ENCODE data around the gene ASF1B. TPM values are rescaled to one million over a fixed set of nuclear protein-coding genes. Genes with fewer than 3 reads are reported as not detected.

Gene ASF1B
- total RNA-seq, 6 experiments from 2014 or later: 11.0 to 22.8 (median 18.6) TPM

DNA sequence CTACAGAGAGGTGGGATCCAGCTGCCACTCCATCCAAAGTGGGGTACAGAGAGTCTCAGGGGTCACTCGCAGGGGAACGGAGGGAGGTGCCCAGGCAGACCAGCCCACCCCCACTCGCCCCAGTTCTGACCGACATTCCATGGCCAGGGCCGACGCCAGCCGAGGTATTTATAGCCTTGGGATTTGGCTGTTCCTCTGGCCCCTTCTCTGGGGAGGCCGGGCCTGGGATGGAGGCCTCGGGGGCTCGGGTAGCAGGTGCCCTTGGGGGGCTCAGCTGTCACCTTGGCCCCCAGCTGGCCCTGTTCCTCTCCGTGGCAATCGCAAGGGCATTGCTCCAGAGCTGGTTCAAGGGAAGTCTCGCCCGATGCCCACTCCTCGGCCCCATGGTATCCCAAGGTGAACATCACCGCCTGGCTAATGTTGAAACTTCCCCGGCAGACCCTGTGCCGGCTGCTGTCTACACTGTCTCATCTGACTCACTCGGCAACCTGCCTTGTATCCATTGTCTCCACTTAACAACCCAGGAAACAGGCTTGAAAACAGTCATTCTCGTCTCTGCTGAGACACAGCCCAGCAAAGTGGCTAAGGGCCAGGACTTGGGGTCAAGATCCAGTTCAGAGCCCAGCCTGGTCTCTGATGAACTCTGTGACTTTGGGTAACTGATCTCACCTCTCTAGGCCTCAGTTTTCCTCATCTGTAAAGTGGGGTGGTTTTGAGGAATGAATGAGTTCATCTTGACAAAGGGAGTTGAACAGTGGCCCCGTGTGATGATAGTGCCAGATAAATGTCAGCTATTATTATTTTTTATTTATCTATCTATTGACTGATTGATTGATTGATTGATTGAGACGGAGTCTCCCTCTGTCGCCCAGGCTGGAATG, 28.6 kb downstream of the ASF1B start:
- H3K27me3 Mint-ChIP-seq (ENCODE audit: insufficient read depth): no peaks in the 10 kb centered on the region; the same call in 1 of the 2 replicates
- H3K4me1 Mint-ChIP-seq (ENCODE audit: low read depth): peaks cover 3% of the 10 kb centered on the region
- no peak overlapping the region for H3K4me3 Mint-ChIP-seq
- H3K36me3 Mint-ChIP-seq (ENCODE audit: low read depth): peaks cover 4% of the 10 kb centered on the region; the same call in 1 of the 2 replicates
- DNase-seq: no peak
- TF ChIP-seq, protein P1, sequence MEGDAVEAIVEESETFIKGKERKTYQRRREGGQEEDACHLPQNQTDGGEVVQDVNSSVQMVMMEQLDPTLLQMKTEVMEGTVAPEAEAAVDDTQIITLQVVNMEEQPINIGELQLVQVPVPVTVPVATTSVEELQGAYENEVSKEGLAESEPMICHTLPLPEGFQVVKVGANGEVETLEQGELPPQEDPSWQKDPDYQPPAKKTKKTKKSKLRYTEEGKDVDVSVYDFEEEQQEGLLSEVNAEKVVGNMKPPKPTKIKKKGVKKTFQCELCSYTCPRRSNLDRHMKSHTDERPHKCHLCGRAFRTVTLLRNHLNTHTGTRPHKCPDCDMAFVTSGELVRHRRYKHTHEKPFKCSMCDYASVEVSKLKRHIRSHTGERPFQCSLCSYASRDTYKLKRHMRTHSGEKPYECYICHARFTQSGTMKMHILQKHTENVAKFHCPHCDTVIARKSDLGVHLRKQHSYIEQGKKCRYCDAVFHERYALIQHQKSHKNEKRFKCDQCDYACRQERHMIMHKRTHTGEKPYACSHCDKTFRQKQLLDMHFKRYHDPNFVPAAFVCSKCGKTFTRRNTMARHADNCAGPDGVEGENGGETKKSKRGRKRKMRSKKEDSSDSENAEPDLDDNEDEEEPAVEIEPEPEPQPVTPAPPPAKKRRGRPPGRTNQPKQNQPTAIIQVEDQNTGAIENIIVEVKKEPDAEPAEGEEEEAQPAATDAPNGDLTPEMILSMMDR (IDR thresholded peaks at IDR 0.05): no peak
- H3K27ac Mint-ChIP-seq: peak overlapping the region; percentile 64; the same call in 1 of the 2 replicates
- H3K9me3 Mint-ChIP-seq: no peaks in the 10 kb centered on the region

DNA sequence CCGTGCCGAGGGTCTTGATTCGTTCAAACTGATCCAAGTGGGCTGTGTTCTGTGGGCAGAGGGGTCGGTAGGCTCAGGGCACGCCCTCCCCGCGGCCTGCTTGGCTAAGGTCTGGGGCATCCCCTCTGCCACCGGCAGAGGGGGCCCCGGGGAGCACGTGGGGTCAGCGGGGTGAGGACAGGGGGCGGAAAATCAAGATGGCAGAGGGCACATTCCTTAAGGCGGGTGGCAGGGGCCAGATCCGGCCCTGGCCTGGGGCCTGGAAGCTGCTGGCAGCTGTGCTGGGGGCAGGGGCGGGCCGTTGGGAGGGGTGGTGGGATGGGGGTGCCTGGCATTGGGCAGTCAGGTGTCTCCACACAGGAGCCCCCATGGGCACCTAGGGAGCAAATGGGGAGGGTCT, 29.5 kb downstream of the ASF1B start:
- Mint-ChIP-seq H3K4me3 (no peak overlapping the region), H3K36me3 (ENCODE audit: low read depth) (peaks cover 4% of the 10 kb centered on the region; the same call in 1 of the 2 replicates), H3K4me1 (ENCODE audit: low read depth) (no peaks in the 10 kb centered on the region), H3K27me3 (ENCODE audit: insufficient read depth) (no peaks in the 10 kb centered on the region; the same call in 1 of the 2 replicates), H3K27ac (no peak overlapping the region), H3K9me3 (no peaks in the 10 kb centered on the region)
- DNase-seq: no peak
- TF ChIP-seq, protein P1 (IDR thresholded peaks at IDR 0.05): no peak

DNA sequence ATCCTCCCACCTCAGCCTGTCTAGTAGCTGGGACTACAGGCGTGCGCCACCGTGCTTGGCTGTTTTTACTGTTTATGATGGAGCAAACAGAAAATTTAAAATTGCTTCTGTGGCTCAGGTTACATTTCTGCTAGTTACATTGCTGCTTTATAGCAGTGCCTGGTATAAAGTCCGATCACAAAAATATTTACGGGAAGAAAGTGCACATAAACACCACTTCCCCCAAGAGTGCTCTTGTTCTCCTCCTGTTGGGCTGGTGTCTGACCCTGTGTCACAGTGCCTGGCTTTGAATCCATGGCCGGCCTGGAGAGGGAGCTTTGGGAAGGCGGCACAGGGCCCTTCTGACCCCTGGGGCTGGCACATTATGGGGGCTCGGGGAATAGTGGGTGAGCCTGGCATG, 30.7 kb downstream of the ASF1B start:
- H3K9me3 Mint-ChIP-seq: no peaks in the 10 kb centered on the region
- TF ChIP-seq, protein P1 (IDR thresholded peaks at IDR 0.05): no peak
- H3K36me3 Mint-ChIP-seq (ENCODE audit: low read depth): peaks cover 8% of the 10 kb centered on the region; the same call in 1 of the 2 replicates
- no peak for DNase-seq
- H3K4me1 Mint-ChIP-seq (ENCODE audit: low read depth): no peaks in the 10 kb centered on the region
- no peak overlapping the region for H3K27ac Mint-ChIP-seq
- no peaks in the 10 kb centered on the region; the same call in 1 of the 2 replicates for H3K27me3 Mint-ChIP-seq (ENCODE audit: insufficient read depth)
- H3K4me3 Mint-ChIP-seq: no peak overlapping the region

DNA sequence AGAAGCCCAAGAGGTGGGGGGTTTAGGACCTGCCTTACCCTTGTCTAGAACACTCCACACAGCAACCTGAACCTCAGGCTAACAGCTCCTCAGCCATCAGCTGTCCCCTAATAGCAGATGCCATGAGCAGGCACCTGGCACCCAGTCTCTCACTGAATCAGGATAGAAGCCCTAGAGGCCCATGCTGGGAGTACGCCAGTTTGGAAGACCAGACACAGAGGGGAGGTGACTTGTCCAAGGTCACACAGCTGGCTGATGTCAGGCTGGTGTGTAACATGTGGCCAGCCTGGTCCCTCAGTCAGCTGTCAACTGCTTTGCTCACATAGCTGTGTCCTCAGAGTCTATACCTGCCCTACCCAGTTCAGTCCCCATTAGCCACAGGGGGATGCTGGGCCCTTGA, 33.1 kb downstream of the ASF1B start:
- Mint-ChIP-seq H3K27me3 (ENCODE audit: insufficient read depth) (no peaks in the 10 kb centered on the region; the same call in 1 of the 2 replicates), H3K27ac (no peak overlapping the region), H3K9me3 (no peaks in the 10 kb centered on the region), H3K4me3 (no peak overlapping the region), H3K36me3 (ENCODE audit: low read depth) (peaks cover 8% of the 10 kb centered on the region; the same call in 1 of the 2 replicates), H3K4me1 (ENCODE audit: low read depth) (no peaks in the 10 kb centered on the region)
- TF ChIP-seq, protein P1 (IDR thresholded peaks at IDR 0.05): no peak
- DNase-seq: no peak

DNA sequence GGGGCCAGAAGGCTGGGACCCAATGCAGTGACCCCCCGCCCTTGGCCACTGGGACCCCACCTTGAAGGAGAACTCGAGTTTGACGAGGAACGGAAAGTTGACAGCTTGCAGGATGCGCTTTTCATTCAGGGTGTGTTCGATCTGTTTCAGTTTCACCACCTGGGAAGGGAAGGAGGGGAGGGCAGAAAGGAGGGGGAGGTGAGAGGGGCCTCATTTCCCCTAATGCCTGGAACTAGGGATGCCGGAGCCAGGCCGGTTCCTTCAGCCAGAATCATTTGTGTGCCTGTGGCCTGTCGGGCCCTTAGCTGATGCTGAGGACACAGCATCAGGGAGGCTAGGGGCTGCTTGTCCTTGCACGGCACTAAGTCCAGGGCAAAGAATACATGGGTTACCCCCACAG, 33.6 kb downstream of the ASF1B start:
- no peak for DNase-seq
- peaks cover 8% of the 10 kb centered on the region; the same call in 1 of the 2 replicates for H3K36me3 Mint-ChIP-seq (ENCODE audit: low read depth)
- H3K27me3 Mint-ChIP-seq (ENCODE audit: insufficient read depth): no peaks in the 10 kb centered on the region
- H3K9me3 Mint-ChIP-seq: no peaks in the 10 kb centered on the region
- no peak overlapping the region for H3K4me3 Mint-ChIP-seq
- no peaks in the 10 kb centered on the region for H3K4me1 Mint-ChIP-seq (ENCODE audit: low read depth)
- TF ChIP-seq, protein P1 (IDR thresholded peaks at IDR 0.05): no peak
- no peak overlapping the region for H3K27ac Mint-ChIP-seq
